Smooth muscle cell (in vitro differentiated cells): ENCODE measurements around the gene SPECC1L. TPM values are rescaled to one million over a fixed set of nuclear protein-coding genes. Genes with fewer than 3 reads are reported as not detected.

ENCODE experiments used
- DNase-seq: peaks from one replicate; lab custom pipeline; 2025; ENCODE audit not compliant: unreplicated experiment; lab: John Stamatoyannopoulos, UW
- H2AFZ ChIP-seq: fragments of 200-600 bp; sonication (generic); 2 replicates; pipeline ENCODE4 v1.6.0; 2016; ENCODE audit warnings: antibody characterized with exemption, low read depth, mild to moderate bottlenecking
- H3F3A ChIP-seq: fragments of 200-600 bp; sonication (generic); 2 replicates; pipeline ENCODE4 v1.6.0; 2017; ENCODE audit warnings: antibody characterized with exemption, low read depth
- H3K27ac ChIP-seq: fragments of 200-600 bp; sonication (generic); 2 replicates; pipeline ENCODE4 v1.5.1; 2016; ENCODE audit warnings: low read depth, mild to moderate bottlenecking
- H3K27me3 ChIP-seq: fragments of 200-600 bp; sonication (generic); 2 replicates; pipeline ENCODE4 v1.6.1; 2016; ENCODE audit warnings: low read depth, mild to moderate bottlenecking
- H3K36me3 ChIP-seq: fragments of 200-600 bp; sonication (generic); 2 replicates; pipeline ENCODE4 v1.5.1; 2016; ENCODE audit warnings: low read depth
- H3K4me1 ChIP-seq: fragments of 200-600 bp; sonication (generic); 2 replicates; pipeline ENCODE4 v1.5.1; 2016; ENCODE audit warnings: low read depth
- H3K4me2 ChIP-seq: fragments of 200-600 bp; sonication (generic); 2 replicates; pipeline ENCODE4 v1.6.0; 2016; ENCODE audit warnings: mild to moderate bottlenecking
- H3K4me3 ChIP-seq: fragments of 200-600 bp; sonication (generic); 2 replicates; pipeline ENCODE4 v1.5.1; 2016; ENCODE audit warnings: mild to moderate bottlenecking
- H3K79me2 ChIP-seq: fragments of 200-600 bp; sonication (generic); 2 replicates; pipeline ENCODE4 v1.6.0; 2016; ENCODE audit warnings: low read depth, mild to moderate bottlenecking
- H3K9ac ChIP-seq: fragments of 200-600 bp; sonication (generic); 2 replicates; pipeline ENCODE4 v1.6.0; 2016; ENCODE audit warnings: low read depth
- H3K9me3 ChIP-seq: fragments of 200-600 bp; sonication (generic); replicated peaks from 2 replicates; pipeline ENCODE4 v1.5.1; 2016; ENCODE audit warnings: low read depth
- H4K20me1 ChIP-seq: fragments of 200-600 bp; sonication (generic); 2 replicates; pipeline ENCODE4 v1.6.0; 2016; ENCODE audit warnings: low read depth
- CTCF ChIP-seq: fragments of 200-600 bp; sonication (generic); IDR thresholded peaks from 2 replicates; pipeline ENCODE4 v1.5.1; 2017; ENCODE audit warnings: borderline replicate concordance, mild to moderate bottlenecking, antibody characterized with exemption; ENCODE audit not compliant: insufficient read depth, poor library complexity, severe bottlenecking
- WGBS: methylation state at CpG from one replicate; pipeline ENCODE4 v1.1.7; 2016; ENCODE audit warnings: low lambda C conversion rate; 5-methylcytosine and 5-hydroxymethylcytosine counted together
- polyA plus RNA-seq: library from polyadenylated mRNA; unstranded; fragments of >200 nt; fragmentation: Nextera tagmentation; extraction: Ambion mirVana; gene quantifications from 2 replicates; pipeline ENCODE4 v1.2.1, GENCODE V29; 2016
- total RNA-seq: library from RNA; depleted of rRNA; stranded (reverse); fragments of >200 nt; gene quantifications from 2 replicates; pipeline ENCODE4 v1.2.3, GENCODE V29; 2014

SPECC1L gene
- total and polyA plus RNA-seq, 2 experiments from 2014 or later: 10.0 to 19.1 TPM

GRCh38 chr22:24390576-24390975, 119.9 kb downstream of the SPECC1L start:
- no peak overlapping the region for H3K9ac ChIP-seq
- peaks cover 54% of the 10 kb centered on the region for H4K20me1 ChIP-seq
- no peaks in the 10 kb centered on the region for H3K79me2 ChIP-seq
- no peaks in the 10 kb centered on the region for H3K36me3 ChIP-seq
- H3K9me3 ChIP-seq: no peaks in the 10 kb centered on the region
- no peak overlapping the region for H3K27ac ChIP-seq
- no peaks in the 10 kb centered on the region for H3K27me3 ChIP-seq
- H3K4me1 ChIP-seq: no peaks in the 10 kb centered on the region
- no peaks in the 10 kb centered on the region for H3F3A ChIP-seq
- no peak overlapping the region for H3K4me3 ChIP-seq
- no peak for DNase-seq
- H2AFZ ChIP-seq: no peak overlapping the region
- 85% methylated on average over 7 of the region's 7 CpGs for WGBS
- no peak overlapping the region for H3K4me2 ChIP-seq
- no peak for TF ChIP-seq CTCF

- H4K20me1 ChIP-seq: peaks cover 52% of the 10 kb centered on the region
- H3K4me1 ChIP-seq: no peaks in the 10 kb centered on the region
- H3K36me3 ChIP-seq: no peaks in the 10 kb centered on the region
- H3K79me2 ChIP-seq: no peaks in the 10 kb centered on the region
- DNase-seq: no peak
- no peaks in the 10 kb centered on the region for H3K27me3 ChIP-seq
- H3K9ac ChIP-seq: no peak overlapping the region
- H3K27ac ChIP-seq: no peak overlapping the region
- H3F3A ChIP-seq: no peaks in the 10 kb centered on the region
- no peaks in the 10 kb centered on the region for H3K9me3 ChIP-seq
- H3K4me2 ChIP-seq: peak overlapping the region; percentile 6
- 69% methylated on average over 3 of the region's 3 CpGs for WGBS
- H3K4me3 ChIP-seq: no peak overlapping the region
- no peak for TF ChIP-seq CTCF
- no peak overlapping the region for H2AFZ ChIP-seq
These were observed 121.2 kb downstream of the SPECC1L start for GRCh38 chr22:24391836-24392217.

GRCh38 chr22:24392218-24392931, 121.7 kb downstream of the SPECC1L start:
- no peaks in the 10 kb centered on the region for H3K79me2 ChIP-seq
- H3K4me1 ChIP-seq: no peaks in the 10 kb centered on the region
- H4K20me1 ChIP-seq: peaks cover 47% of the 10 kb centered on the region
- no peak for DNase-seq
- H3K36me3 ChIP-seq: no peaks in the 10 kb centered on the region
- H3F3A ChIP-seq: peaks cover 2% of the 10 kb centered on the region
- H3K4me2 ChIP-seq: peak overlapping the region; percentile 6
- H3K4me3 ChIP-seq: no peak overlapping the region
- H3K9ac ChIP-seq: no peak overlapping the region
- H3K27ac ChIP-seq: no peak overlapping the region
- WGBS: 75% methylated on average over 4 of the region's 4 CpGs
- H3K27me3 ChIP-seq: no peaks in the 10 kb centered on the region
- no peak for TF ChIP-seq CTCF
- no peaks in the 10 kb centered on the region for H3K9me3 ChIP-seq
- no peak overlapping the region for H2AFZ ChIP-seq

- peaks cover 47% of the 10 kb centered on the region for H4K20me1 ChIP-seq
- no peak overlapping the region for H3K27ac ChIP-seq
- no peak for DNase-seq
These were observed 122.5 kb downstream of the SPECC1L start for GRCh38 chr22:24393012-24393559.

More at GRCh38 chr22:24393012-24393559, 122.5 kb downstream of the SPECC1L start:
- no peak overlapping the region for H3K9ac ChIP-seq
- H3K4me3 ChIP-seq: no peak overlapping the region
- H2AFZ ChIP-seq: no peak overlapping the region
- H3F3A ChIP-seq: peaks cover 9% of the 10 kb centered on the region
- H3K36me3 ChIP-seq: no peaks in the 10 kb centered on the region
- H3K9me3 ChIP-seq: no peaks in the 10 kb centered on the region
- no peaks in the 10 kb centered on the region for H3K27me3 ChIP-seq
- H3K4me2 ChIP-seq: no peak overlapping the region
- 96% methylated on average over 2 of the region's 2 CpGs for WGBS
- no peak for TF ChIP-seq CTCF
- H3K4me1 ChIP-seq: peaks cover 3% of the 10 kb centered on the region
- no peaks in the 10 kb centered on the region for H3K79me2 ChIP-seq
